Measurements from ENCODE around the gene TRIO. TPM values are rescaled to one million over a fixed set of nuclear protein-coding genes. Genes with fewer than 3 reads are reported as not detected.

Gene TRIO
- total RNA-seq, 1 donor from 2014 or later: 148 TPM

GRCh38 chr5:14220642-14221041 is 77.5 kb downstream of the TRIO start:
- Histone ChIP-seq H3K4me3 (no peak overlapping the region), H3K4me1 (peaks cover 58% of the 10 kb centered on the region), H3K36me3 (no peaks in the 10 kb centered on the region), H3K9me3 (no peaks in the 10 kb centered on the region), H3K27ac (no peak overlapping the region), H3K27me3 (no peaks in the 10 kb centered on the region)
- no peak for TF ChIP-seq CTCF (IDR thresholded peaks at IDR 0.05)
- ATAC-seq (no peak), DNase-seq (no peak)
- intact Hi-C loops (cut with DNase I): no loop called here

GRCh38 chr5:14221732-14222131 is 78.6 kb downstream of the TRIO start:
- no peaks in the 10 kb centered on the region for H3K36me3 ChIP-seq
- peaks cover 63% of the 10 kb centered on the region for H3K4me1 ChIP-seq
- H3K27me3 ChIP-seq: no peaks in the 10 kb centered on the region
- H3K9me3 ChIP-seq: no peaks in the 10 kb centered on the region
- H3K27ac ChIP-seq: no peak overlapping the region
- H3K4me3 ChIP-seq: no peak overlapping the region
- intact Hi-C loops (cut with DNase I): no loop called here
- DNase-seq: no peak
- ATAC-seq: no peak
- TF ChIP-seq CTCF (IDR thresholded peaks at IDR 0.05): no peak

GRCh38 chr5:14222206-14222605 is 79.1 kb downstream of the TRIO start:
- Histone ChIP-seq H3K4me1 (peaks cover 65% of the 10 kb centered on the region), H3K4me3 (no peak overlapping the region), H3K9me3 (no peaks in the 10 kb centered on the region), H3K27ac (no peak overlapping the region), H3K27me3 (no peaks in the 10 kb centered on the region), H3K36me3 (no peaks in the 10 kb centered on the region)
- no peak for TF ChIP-seq CTCF (IDR thresholded peaks at IDR 0.05)
- ATAC-seq (no peak), DNase-seq (no peak)
- intact Hi-C loops (cut with DNase I): no loop called here

GRCh38 chr5:14223372-14223771 is 80.2 kb downstream of the TRIO start:
- no peaks in the 10 kb centered on the region for H3K36me3 ChIP-seq
- H3K4me1 ChIP-seq: peaks cover 60% of the 10 kb centered on the region
- H3K9me3 ChIP-seq: no peaks in the 10 kb centered on the region
- H3K27me3 ChIP-seq: no peaks in the 10 kb centered on the region
- DNase-seq (no peak), ATAC-seq (peak; percentile 71)
- no peak overlapping the region for H3K27ac ChIP-seq
- intact Hi-C loops (cut with DNase I): no loop called here
- H3K4me3 ChIP-seq: no peak overlapping the region
- no peak for TF ChIP-seq CTCF (IDR thresholded peaks at IDR 0.05)

- no peak for ATAC-seq
- TF ChIP-seq CTCF (IDR thresholded peaks at IDR 0.05): no peak
- Histone ChIP-seq H3K4me1 (peaks cover 41% of the 10 kb centered on the region), H3K4me3 (no peak overlapping the region), H3K27ac (no peak overlapping the region), H3K36me3 (no peaks in the 10 kb centered on the region), H3K27me3 (no peaks in the 10 kb centered on the region), H3K9me3 (no peaks in the 10 kb centered on the region)
- no peak for DNase-seq
- intact Hi-C loops (cut with DNase I): no loop called here
These were observed 82.2 kb downstream of the TRIO start for GRCh38 chr5:14225173-14225834.

GRCh38 chr5:14226149-14226548 is 83.0 kb downstream of the TRIO start:
- Histone ChIP-seq H3K9me3 (no peaks in the 10 kb centered on the region), H3K27ac (peak overlapping the region; percentile 63), H3K4me3 (no peak overlapping the region), H3K36me3 (no peaks in the 10 kb centered on the region), H3K27me3 (no peaks in the 10 kb centered on the region), H3K4me1 (peaks cover 32% of the 10 kb centered on the region)
- no peak for TF ChIP-seq CTCF (IDR thresholded peaks at IDR 0.05)
- DNase-seq (no peak), ATAC-seq (no peak)
- intact Hi-C loops (cut with DNase I): no loop called here

Data from upper lobe of right lung (tissue), 1 donor.